Measurements from ENCODE around the gene HLA-DRB1. TPM values are rescaled to one million over a fixed set of nuclear protein-coding genes. Genes with fewer than 3 reads are reported as not detected.
A peak's percentile ranks its signal among the peaks of the same experiment; 100 is the strongest.

HLA-DRB1 gene
- total RNA-seq, 1 experiment from 2014 or later: not detected

- TF ChIP-seq CTCF (IDR thresholded peaks at IDR 0.05; ENCODE audit: unreplicated experiment): no peak
- Mint-ChIP-seq H3K36me3 (ENCODE audit: insufficient read depth, unreplicated experiment) (no peaks in the 10 kb centered on the region), H3K27ac (ENCODE audit: low read depth, unreplicated experiment) (no peak overlapping the region), H3K4me3 (ENCODE audit: unreplicated experiment) (no peak overlapping the region), H3K4me1 (ENCODE audit: insufficient read depth, unreplicated experiment) (peaks cover 7% of the 10 kb centered on the region), H3K9me3 (ENCODE audit: unreplicated experiment) (no peaks in the 10 kb centered on the region), H3K27me3 (ENCODE audit: insufficient read depth, unreplicated experiment) (no peaks in the 10 kb centered on the region)
- no peak for DNase-seq (ENCODE audit: unreplicated experiment)
- ChIA-PET CTCF (no interaction called here), POLR2A (no interaction called here)
- BruUV-seq (replicated peaks): no TSS peak
- intact Hi-C loops (cut with micrococcal nuclease): loop anchor here (10.0 kb wide), 1 partner anchor 60 kb away; no protein-coding TSS in a partner anchor
Measured at GRCh38 chr6:32625137-32625536, 35.5 kb upstream of the HLA-DRB1 start.

GRCh38 chr6:32624565-32624964 lies 34.9 kb upstream of the HLA-DRB1 start:
- TF ChIP-seq CTCF (IDR thresholded peaks at IDR 0.05; ENCODE audit: unreplicated experiment): no peak
- Mint-ChIP-seq H3K36me3 (ENCODE audit: insufficient read depth, unreplicated experiment) (no peaks in the 10 kb centered on the region), H3K4me1 (ENCODE audit: insufficient read depth, unreplicated experiment) (peaks cover 7% of the 10 kb centered on the region), H3K9me3 (ENCODE audit: unreplicated experiment) (no peaks in the 10 kb centered on the region), H3K27ac (ENCODE audit: low read depth, unreplicated experiment) (no peak overlapping the region), H3K4me3 (ENCODE audit: unreplicated experiment) (no peak overlapping the region), H3K27me3 (ENCODE audit: insufficient read depth, unreplicated experiment) (no peaks in the 10 kb centered on the region)
- ChIA-PET POLR2A (no interaction called here), CTCF (interaction anchor here (0.6 kb wide), 1 partner anchor 369 kb away, joined by 3 read pairs; no protein-coding TSS in a partner anchor)
- DNase-seq (ENCODE audit: unreplicated experiment): no peak
- BruUV-seq (replicated peaks): no TSS peak
- intact Hi-C loops (cut with micrococcal nuclease): loop anchor here (5.0 to 10.0 kb wide), 2 partner anchors 60 to 192 kb away; no protein-coding TSS in a partner anchor

GRCh38 chr6:32623693-32624092 lies 34.0 kb upstream of the HLA-DRB1 start:
- no peaks in the 10 kb centered on the region for H3K36me3 Mint-ChIP-seq (ENCODE audit: insufficient read depth, unreplicated experiment)
- peaks cover 7% of the 10 kb centered on the region for H3K4me1 Mint-ChIP-seq (ENCODE audit: insufficient read depth, unreplicated experiment)
- H3K27ac Mint-ChIP-seq (ENCODE audit: low read depth, unreplicated experiment): no peak overlapping the region
- intact Hi-C loops (cut with micrococcal nuclease): loop anchor here (5.0 to 10.0 kb wide), 2 partner anchors 61 to 191 kb away; no protein-coding TSS in a partner anchor
- TF ChIP-seq CTCF (IDR thresholded peaks at IDR 0.05; ENCODE audit: unreplicated experiment): no peak
- no TSS peak for BruUV-seq (replicated peaks)
- ChIA-PET CTCF (no interaction called here), POLR2A (no interaction called here)
- peaks cover 3% of the 10 kb centered on the region for H3K27me3 Mint-ChIP-seq (ENCODE audit: insufficient read depth, unreplicated experiment)
- H3K4me3 Mint-ChIP-seq (ENCODE audit: unreplicated experiment): no peak overlapping the region
- no peak for DNase-seq (ENCODE audit: unreplicated experiment)
- H3K9me3 Mint-ChIP-seq (ENCODE audit: unreplicated experiment): no peaks in the 10 kb centered on the region

GRCh38 chr6:32622545-32623401 lies 33.1 kb upstream of the HLA-DRB1 start:
- Mint-ChIP-seq H3K4me3 (ENCODE audit: unreplicated experiment) (no peak overlapping the region), H3K27ac (ENCODE audit: low read depth, unreplicated experiment) (no peak overlapping the region), H3K9me3 (ENCODE audit: unreplicated experiment) (no peaks in the 10 kb centered on the region), H3K36me3 (ENCODE audit: insufficient read depth, unreplicated experiment) (no peaks in the 10 kb centered on the region), H3K27me3 (ENCODE audit: insufficient read depth, unreplicated experiment) (peaks cover 12% of the 10 kb centered on the region), H3K4me1 (ENCODE audit: insufficient read depth, unreplicated experiment) (peaks cover 7% of the 10 kb centered on the region)
- intact Hi-C loops (cut with micrococcal nuclease): loop anchor here (1.0 to 10.0 kb wide), 3 partner anchors 62 to 190 kb away; no protein-coding TSS in a partner anchor
- TF ChIP-seq CTCF (IDR thresholded peaks at IDR 0.05; ENCODE audit: unreplicated experiment): no peak
- POLR2A ChIA-PET: no interaction called here
- no TSS peak for BruUV-seq (replicated peaks)
- peak; percentile 37 for DNase-seq (ENCODE audit: unreplicated experiment)
- CTCF ChIA-PET: no interaction called here
